Retina (tissue), 1 donor: ENCODE data around the gene DGCR2.
"Not testable (repeated sequence)": the region's sequence is repeated elsewhere in the genome, so short reads cannot be mapped to it uniquely, and the experiment has no call there.

Experiments
- DNase-seq: peaks from one replicate; pipeline ENCODE4 v3.0.0-alpha.2; 2016

Gene DGCR2

DNA sequence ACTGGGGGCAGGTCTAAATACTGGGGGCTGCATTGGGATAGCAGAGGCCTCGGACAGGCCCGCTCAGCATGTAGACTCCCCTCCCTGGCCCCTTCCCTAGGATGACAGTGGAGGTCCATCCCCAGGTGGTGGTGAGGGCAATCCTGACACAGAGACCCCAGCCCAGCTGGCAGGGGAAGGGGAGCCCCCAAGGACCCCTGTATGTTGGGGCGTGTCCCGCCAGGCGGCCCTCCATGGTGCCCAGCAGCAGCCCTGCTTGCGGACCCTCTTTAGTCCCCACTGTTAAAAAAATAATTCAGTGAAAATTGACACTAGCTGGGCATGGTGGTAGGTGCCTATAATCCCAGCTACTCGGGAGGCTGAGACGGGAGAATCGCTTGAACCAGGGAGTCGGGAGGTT, 98.3 kb downstream of the DGCR2 start:
- not testable (repeated sequence) for DNase-seq

DNA sequence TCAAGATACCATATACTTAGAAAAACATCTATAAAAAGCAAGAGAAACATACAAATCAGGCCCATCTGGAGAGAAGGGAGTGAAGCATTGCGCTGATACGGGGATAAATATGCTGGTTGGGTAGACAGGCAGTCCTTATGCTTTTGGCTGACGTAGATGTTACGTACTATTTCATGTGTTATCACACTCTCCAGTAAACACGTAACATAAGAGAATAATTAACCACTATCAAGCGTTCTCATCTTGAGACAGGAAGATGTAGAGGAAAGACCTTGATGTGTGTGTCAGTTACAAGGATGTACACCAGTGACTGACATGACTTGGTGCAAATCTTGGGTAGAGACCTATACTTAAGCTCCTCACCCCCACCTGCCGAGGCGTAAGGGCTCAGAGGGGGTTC, 99.5 kb downstream of the DGCR2 start:
- DNase-seq, result no peak

DNA sequence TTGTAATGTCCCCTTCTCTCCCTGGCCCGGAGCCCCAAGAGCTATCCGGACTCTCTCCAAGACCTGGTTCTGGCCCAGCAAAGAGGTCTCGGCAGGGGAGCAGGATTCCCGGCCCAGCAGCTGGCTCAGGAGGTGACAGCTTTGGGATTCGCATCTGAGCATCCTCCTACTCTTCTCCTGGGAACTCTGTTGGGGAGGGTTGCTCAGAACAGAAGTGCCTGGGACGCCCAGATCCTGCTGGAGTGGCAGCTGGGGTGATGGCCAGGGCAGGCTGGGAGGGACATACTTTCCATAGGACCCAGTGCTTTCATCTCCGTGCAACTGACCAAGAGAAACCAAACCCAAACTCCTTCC, 102.6 kb downstream of the DGCR2 start:
- DNase-seq, result no peak

DNA sequence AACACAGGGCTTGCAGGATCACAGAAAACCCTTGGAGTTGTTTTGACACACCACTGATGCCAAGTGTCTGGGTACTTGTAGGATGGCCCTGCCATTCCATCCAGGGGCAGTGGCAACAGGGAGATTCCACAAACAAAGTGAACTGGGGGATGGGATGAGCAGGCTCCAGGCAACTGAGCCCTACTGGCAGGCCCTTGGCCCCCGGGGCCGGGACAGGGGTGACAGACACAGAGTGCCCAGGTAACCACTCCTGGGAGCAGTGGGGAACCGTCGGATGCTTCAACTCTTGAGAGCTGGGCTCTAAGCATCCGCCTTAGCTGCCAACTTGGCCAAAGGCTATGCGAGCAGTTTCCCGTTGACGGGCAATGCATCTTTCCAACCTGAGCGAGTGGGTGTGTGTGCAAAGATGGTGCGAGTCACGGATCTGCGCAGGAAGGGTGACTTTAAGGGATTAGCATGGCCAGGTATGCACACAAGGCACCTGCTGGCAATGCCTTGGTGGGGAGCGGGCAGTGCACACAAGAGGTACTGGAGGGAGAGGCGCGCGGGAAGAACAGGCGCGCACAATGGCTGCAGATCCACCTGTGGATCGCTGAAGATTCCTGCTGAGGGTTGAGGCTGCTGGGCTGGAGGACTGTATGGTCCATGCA, 103.1 kb downstream of the DGCR2 start:
- no peak for DNase-seq

DNA sequence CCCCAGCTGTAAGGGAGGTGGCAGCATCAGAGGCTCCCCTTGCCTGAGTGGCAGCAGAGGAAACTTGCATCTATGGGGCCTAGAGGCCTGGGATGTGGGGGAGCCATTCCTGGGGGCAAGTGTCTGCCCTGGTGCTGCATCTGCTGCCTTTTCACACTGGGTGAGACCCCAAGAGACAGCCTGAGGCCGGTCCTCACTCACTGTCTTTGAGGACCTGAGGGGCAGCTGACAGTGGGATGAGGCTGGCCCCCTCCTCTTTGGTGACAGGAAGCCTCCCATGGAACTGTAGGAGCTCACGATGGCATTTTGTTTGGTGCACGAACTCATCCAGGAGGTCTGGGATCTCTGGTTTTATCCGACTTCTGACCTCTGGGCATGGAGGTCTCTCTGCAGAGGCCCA, 104.0 kb downstream of the DGCR2 start:
- no peak for DNase-seq

DNA sequence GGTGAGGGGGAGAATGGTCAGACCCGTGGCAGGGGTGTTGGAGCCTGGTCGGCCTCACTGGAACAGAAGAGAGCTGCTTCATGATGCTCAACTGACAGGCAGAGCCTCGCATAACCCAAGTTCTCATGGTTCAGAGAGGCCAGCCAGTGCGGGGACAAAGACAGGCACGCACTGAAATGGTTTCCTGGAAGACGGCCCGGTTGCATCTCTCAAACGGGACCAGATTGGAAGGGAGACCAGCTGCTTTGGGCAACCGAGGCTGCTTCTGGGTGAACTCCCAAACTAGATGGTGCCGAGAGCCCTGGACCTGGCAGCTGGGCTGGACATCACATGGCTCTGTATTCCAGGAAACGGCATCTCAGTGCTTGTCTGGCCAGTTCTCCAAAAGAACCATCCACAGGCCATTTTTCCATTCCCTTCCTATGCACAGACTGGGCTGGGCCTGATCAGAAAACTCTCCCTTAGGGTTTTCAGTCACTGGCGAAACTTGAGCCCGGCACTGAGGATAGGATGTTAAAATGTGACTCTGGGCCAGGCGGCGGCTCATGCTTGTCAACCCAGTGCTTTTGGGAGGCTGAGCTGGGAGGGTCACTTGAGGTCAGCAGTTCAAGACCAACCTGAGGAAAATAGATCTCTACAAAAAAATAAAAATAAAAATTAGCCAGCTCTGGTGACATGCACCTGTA, 106.0 kb downstream of the DGCR2 start:
- no peak for DNase-seq

DNA sequence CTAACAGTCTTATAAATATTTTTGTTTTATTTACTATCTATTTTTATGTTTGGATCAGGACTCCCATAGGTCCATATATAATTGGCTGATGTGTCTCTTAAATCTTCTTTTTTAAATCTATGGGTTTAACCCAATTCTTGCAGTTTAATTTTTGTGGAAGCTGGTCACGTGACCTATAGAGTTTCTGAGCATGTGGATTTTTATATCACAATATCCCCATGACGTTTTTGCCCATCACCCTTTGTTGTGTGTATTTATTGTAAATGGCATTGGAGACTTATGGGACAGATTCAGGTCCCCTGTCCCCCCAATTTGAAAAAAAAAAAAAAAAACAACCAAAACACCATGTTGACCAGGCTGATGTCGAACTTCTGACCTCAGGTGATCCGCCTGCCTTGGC, 107.3 kb downstream of the DGCR2 start:
- DNase-seq, result no peak

DNA sequence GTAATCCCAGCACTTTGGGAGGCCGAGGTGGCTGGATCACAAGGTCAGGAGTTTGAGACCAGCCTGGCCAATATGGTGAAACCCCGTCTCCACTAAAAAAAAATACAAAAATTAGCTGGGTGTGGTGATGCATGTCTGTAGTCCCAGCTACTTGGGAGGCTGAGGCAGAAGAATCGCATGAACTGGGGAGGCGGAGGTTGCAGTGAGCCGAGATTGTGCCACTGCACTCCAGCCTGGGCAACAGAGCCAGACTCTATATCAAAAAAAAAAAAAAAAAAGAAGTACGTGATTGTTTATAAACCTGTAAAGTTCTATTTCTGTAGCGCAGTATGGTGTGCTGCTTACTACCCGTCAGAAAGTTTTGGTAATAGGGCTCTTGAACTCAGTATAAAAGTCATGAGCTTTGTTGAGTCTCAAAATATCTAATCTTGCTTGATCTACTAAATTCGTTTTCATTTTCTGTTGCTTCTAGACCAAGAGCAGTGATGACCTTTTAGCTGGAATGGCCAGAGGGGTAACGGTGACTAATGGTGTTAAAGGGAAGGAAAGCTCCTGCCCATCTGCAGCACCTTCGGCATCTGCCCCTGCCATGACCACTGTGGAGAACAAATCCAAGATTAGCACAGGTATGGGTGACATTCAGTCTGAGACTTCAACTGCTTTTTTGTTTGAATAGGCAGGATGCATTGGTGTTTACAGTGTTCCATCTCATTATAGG, 108.2 kb downstream of the DGCR2 start:
- DNase-seq, result not testable (repeated sequence)

DNA sequence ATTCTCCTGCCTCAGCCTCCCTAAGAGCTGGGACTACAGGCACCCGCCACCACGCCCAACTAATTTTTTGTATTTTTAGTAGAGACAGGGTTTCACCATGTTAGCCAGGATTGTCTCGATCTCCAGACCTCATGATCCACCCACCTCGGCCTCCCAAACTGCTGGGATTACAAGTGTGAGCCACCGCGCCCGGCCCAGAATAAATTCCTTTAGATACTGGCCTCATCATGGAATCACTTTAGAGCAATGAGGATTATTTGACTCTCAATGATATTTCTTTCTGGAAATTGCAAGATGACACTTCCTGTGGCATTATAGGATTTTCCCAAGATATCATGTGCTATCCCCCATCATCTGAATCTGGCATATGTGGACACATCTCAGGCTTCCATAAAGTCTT, 108.8 kb downstream of the DGCR2 start:
- not testable (repeated sequence) for DNase-seq

DNA sequence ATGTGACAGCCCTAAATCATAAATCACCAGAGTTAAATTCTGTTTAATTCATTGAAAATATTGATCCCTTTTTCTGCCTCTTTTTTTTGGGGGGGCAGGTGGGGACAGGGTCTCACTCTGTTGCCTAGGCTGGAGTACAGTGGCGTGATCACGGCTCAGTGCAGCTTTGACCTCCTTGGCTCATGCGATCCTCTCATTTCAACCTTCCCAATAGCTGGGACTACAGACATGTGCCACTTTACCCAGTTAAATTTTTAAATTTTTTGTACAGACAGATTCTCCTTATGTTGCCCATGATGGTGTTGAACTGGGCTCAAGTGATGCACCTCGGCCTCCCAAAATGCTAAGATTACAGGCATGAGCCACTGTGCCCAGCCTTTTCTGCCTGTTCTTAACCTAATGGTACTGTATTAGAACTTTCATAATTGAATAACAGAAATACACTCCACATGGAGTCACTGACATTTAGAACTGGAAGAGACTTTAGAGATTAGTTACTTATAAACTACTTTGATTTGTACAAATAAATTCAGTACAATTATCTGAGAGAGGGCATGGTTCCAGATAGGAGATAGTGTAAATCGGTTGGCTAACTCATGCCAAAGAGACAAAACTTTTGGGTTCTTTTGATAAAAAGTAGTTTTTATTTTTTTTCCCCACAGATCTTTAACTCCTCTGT, 109.8 kb downstream of the DGCR2 start:
- DNase-seq, result no peak

DNA sequence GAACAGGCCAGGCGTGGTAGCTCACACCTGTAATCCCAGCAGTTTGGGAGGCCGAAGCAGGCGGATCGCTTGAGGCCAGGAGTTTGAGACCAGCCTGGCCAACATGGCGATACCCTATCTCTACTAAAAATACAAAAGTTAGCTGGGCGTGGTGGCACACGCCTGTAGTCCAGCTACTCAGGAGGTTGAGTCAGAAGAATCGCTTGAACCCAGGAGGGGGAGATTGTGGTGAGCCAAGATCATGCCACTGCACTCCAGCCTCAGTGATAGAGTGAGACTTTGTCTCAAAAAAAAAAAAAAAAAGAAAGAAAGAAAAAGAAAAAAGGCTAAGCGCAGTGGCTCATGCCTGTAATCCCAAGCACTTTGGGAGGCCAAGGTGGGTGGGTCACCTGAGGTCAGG, 110.6 kb downstream of the DGCR2 start:
- DNase-seq, result not testable (repeated sequence)

DNA sequence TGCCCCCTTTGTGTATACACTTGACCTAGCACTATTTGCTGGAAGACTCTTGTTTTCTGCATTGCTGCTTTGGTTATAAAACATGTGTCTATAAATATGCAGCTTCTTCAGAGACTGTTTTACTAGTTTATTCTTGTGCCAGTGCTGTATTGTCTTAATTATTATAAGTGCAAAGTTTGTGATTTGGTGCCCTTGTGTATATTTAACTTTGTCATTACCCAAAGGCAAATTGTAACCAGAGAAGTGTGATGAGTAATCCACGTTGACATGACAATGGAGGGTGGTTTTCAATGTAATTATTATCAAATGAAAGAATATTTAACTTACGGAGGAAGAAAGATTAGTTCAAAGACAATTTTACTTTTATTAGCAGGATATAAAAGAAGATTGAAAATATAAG, 111.1 kb downstream of the DGCR2 start:
- no peak for DNase-seq

DNA sequence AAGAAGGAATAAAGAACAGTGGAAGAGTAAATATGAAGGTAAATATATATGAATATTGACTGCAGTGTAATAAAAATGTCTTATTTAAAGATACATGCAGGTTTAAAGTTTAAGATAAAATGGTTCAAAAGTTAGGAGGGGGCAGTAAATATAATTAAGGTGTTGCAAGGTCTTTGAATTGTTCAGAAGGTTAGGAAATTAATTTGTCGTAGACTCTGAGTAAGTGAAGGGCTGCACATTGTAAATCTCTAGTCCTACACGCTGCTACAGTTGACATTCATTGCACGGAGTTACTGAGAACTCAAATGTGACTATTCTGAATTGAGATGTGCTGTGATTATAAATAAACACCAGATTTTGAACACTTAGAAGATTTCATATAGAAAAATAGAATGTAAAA, 116.3 kb downstream of the DGCR2 start:
- DNase-seq, result no peak

DNA sequence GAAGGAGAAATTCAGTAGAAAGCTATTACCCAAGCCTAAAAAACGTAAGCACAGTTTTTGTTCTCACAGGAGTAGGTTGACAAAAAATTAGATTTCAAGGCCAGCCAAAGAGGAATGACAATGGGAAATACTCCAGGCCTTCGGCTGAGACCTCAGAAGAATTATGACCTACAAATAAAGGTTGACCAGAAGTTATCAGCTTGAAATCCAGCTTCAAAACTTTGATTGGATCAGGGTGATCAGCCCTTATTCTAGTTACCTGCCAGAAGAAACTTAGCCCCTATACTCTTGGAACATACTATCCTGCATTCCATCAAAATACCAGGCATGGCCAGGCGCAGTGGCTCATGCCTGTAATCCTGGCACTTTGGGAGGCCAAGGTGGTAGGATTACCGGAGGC, 117.7 kb downstream of the DGCR2 start:
- no peak for DNase-seq

DNA sequence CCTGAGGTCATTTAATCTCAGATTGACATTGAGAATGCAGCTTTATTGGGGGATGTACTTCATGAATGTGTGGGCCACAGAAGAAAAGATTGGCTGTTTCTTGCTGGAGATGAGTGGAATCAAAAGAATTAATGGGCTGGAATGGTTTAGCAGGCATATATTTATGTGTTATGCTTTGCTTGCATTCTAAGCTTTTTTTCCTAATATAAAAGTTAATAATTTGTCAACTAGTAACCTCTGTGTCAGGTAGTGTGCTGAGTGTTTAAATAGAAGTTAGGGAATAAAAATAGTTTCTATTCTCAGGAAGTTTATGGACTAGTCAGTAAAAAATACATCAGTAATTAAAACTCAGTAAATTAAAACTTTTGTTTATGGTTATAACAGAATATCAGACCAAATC, 118.7 kb downstream of the DGCR2 start:
- DNase-seq, result no peak

DNA sequence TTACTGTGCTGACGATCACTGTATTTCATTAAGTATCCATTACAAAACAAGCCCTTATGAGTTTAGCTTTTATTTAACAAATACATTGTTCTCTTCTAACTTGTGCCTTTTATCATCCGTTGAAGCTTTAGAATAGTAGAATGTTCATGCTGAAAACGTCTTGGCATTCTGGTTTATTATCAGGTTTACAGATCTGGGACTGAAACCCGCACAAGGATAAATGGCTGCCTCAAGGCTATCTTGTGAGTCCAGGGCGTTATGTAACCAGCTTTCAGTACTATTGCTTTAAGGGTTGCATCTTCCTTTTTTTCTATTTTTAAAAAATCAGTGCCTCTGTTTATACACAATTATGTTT, 119.6 kb downstream of the DGCR2 start:
- DNase-seq, result no peak

DNA sequence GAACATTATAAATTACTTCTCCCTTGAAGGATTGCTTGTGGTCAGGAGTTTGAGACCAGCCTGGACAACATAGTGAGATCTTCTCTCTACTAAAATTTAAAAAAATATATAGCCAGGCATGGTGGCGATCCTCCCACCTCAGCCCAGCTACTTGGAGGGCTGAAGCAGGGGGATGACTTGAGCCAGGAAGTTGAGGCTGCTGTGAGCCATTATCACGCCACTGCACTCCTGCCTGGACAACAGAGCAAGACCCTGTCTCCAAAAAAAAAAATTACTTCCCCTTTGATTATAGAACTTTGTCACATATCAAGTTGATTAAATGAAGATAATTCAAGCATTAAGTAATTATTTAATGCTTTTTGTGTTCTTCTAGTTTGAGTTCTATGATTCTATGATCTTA, 121.0 kb downstream of the DGCR2 start:
- DNase-seq, result no peak

DNA sequence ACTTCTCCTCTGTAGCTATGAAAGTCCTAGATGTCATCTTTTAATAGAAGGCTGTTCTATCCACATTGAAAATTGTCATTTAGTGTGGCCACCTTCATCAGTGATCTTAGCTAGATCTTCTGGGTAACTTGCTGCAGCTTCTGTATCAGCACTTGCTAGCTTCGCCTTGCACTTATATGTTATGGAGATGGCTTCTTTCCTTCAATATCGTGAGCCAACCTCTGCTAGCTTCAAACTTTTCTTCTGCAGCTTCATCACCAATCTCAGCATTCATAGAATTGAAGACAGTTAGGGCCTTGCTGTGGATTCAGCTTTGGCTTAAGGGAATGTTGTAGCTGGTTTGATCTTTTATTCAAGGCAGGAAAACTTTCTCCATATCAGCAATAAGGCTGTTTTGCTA, 122.1 kb downstream of the DGCR2 start:
- DNase-seq, result not testable (repeated sequence)

DNA sequence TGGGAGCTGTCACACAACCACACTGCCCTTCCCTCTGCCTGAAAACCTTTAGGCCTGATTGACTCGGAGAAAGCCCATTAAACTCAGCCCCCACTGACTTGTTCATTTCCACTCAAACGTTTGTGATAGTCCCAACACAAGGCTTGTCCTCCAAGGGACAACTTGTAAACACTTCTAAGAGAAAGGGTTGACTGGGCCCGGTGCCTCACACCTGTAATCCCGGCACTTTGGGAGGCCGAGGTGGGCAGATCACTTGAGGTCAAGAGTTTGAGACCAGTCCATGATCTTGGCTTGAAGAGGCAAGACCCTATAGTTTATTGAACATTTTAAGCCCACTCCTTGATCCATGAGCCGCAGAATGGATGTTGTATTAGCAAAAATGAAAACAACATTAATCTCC, 122.8 kb downstream of the DGCR2 start:
- DNase-seq, result no peak

DNA sequence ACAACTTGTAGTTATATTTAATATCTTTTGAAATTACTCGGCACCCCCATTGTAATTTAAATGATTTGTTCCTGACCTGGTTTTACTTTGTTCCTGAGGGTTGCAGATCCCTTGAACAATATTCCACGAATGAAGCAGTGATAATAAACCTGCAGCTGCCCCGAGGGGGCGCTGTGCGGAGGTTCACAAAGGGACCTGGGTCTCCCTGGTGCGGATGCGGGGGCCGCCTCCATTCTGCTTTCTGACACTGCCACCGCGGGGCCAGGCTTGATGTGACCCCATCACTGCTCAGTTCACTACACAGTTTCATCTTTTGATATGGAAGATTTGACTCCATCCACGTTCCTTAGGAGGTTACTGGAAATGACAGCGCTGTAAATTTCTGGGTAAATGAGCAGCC, 123.2 kb downstream of the DGCR2 start:
- DNase-seq, result no peak

DNA sequence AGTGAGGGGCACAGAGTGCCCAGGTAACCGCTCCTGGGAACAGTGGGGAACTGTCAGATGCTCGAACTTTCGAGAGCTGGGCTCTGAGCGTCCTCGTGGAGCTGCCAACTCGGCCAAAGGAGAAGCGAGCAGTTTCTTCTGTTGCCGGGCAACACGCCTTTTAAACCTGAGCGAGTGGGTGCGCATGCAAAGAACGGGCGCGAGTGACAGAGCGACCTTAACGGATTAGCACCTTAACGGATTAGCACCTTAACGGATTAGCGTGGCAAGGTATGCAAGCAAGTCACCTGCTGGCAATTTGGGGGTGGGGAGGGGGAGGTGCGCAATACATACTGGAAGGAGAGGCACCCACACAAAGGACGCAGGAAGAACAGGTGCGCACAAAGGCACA, 124.3 kb downstream of the DGCR2 start:
- DNase-seq, result no peak

DNA sequence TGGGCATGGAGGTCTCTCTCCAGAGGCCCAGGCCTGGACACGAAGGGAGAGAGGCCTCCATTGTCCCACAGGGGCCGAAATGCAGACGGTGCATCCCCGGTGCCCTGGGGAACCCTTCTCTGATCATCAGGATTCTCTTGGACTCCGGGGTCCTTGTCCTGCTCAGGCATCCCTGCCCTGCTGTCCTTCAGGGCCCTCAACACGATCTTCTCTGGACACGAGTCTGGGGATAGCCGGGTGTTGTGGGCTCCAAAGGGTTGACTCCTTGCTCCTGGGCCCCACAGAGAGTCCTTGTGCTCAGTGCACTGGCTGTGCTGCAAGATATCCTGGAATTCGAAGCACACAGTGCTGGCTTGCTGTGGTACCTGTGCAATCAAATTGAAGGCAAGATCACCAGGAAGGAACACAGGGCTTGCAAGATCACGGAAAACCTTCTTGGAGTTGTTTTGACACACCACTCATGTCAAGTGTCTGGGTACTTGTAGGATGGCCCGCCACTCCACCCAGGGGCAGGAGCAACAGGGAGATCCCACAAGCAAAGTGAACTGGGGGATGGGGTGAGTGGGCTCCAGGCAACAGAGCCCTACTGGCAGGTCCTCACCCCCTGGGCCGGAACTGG, 124.8 kb downstream of the DGCR2 start:
- no peak for DNase-seq

DNA sequence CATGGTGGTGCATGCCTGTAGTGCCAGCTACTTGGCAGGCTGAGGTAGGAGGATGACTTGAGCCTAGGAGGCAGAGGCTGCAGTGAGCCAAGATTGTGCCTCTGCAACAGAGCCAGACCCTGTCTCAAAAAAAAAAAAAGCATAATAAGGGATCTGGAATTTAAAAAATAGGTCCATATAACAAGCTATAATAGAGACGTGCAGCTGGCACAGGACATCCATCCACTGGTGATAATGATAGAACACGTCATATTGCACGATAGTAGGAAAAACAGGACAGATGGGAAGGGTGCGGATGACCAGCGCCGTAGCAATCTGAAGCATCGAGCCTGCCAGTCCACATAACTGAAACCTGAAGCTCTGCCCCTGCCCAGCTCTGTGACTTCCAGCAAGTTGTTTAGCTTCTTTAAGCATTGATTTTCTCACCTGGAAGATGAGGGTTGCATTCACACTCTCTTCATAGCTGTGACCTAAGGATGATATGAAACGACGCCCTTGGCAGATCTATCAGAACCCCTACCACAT, 125.8 kb downstream of the DGCR2 start:
- no peak for DNase-seq
